CD14-positive monocyte (primary cell): ENCODE results near the gene H6PD. TPM values are rescaled to one million over a fixed set of nuclear protein-coding genes. Genes with fewer than 3 reads are reported as not detected.

ENCODE experiments used
- DNase-seq, 3 donors: peaks; one replicate each; pipeline ENCODE4 v3.0.0-alpha.2; 2011 to 2022
- H2AFZ ChIP-seq: 2 replicates; pipeline ENCODE4 v1.6.0; 2012; ENCODE audit warnings: mild to moderate bottlenecking, low read depth, low read length, inconsistent platforms; ENCODE audit not compliant: insufficient read depth, poor library complexity, severe bottlenecking
- H3K27ac ChIP-seq, 2 donors: 1 replicate in 1 of 2; 2 replicates in 1 of 2; pipeline ENCODE4 v1.5.1; 2012 to 2013; ENCODE audit warnings: low read length in 2 of 2, control low read depth in 1 of 2, inconsistent platforms in 1 of 2, low read depth in 1 of 2, mild to moderate bottlenecking in 1 of 2
- H3K27me3 ChIP-seq, 2 donors: one replicate each; pipeline versions ENCODE4 v1.6.0 to v1.6.1; 2011 to 2013; ENCODE audit warnings: low read length in 2 of 2; ENCODE audit not compliant: control insufficient read depth in 2 of 2, insufficient read depth in 2 of 2
- H3K36me3 ChIP-seq, 2 donors: replicated peaks in 1 of 2; 1 replicate in 1 of 2; 2 replicates in 1 of 2; pipeline versions ENCODE4 v1.5.1 to v1.6.1; 2012 to 2013; ENCODE audit warnings: low read length in 2 of 2, control low read depth in 1 of 2, inconsistent platforms in 1 of 2, mild to moderate bottlenecking in 1 of 2; ENCODE audit not compliant: insufficient read depth in 2 of 2, control insufficient read depth in 1 of 2
- H3K4me1 ChIP-seq, 2 donors: 1 replicate in 1 of 2; 2 replicates in 1 of 2; pipeline versions ENCODE4 v1.5.1 to v1.6.1; 2012 to 2013; ENCODE audit warnings: low read length in 2 of 2, control low read depth in 1 of 2, inconsistent platforms in 1 of 2, mild to moderate bottlenecking in 1 of 2, moderate library complexity in 1 of 2; ENCODE audit not compliant: insufficient read depth in 2 of 2, control insufficient read depth in 1 of 2
- H3K4me2 ChIP-seq: replicated peaks from 2 replicates; pipeline ENCODE3; 2012; ENCODE audit warnings: low read length, moderate library complexity, mild to moderate bottlenecking; ENCODE audit not compliant: poor library complexity, severe bottlenecking; ENCODE audit errors: extremely low read depth
- H3K4me3 ChIP-seq, 3 experiments: fragments of 200-600 bp in 1 of 3; sonication (generic) in 1 of 3; replicated peaks in 1 of 3; 1 replicate in 2 of 3; 2 replicates in 1 of 3; pipeline ENCODE4 v1.5.1; 2011 to 2013; ENCODE audit warnings: low read length in 3 of 3, mild to moderate bottlenecking in 3 of 3, control low read depth in 2 of 3, low read depth in 2 of 3, inconsistent platforms in 1 of 3, moderate library complexity in 1 of 3
- H3K79me2 ChIP-seq: 2 replicates; pipeline ENCODE4 v1.6.0; 2012; ENCODE audit warnings: mild to moderate bottlenecking, control low read depth, inconsistent platforms, low read length, moderate library complexity; ENCODE audit not compliant: insufficient read depth
- H3K9ac ChIP-seq: 2 replicates; pipeline ENCODE4 v1.6.0; 2017; ENCODE audit warnings: low read length, mild to moderate bottlenecking; ENCODE audit not compliant: insufficient read depth, poor library complexity, severe bottlenecking
- H3K9me3 ChIP-seq, 2 donors: replicated peaks in 1 of 2; 1 replicate in 1 of 2; 2 replicates in 1 of 2; pipeline versions ENCODE4 v1.5.1 to v1.6.1; 2012 to 2013; ENCODE audit warnings: low read length in 2 of 2, control low read depth in 1 of 2; ENCODE audit not compliant: control insufficient read depth in 1 of 2, insufficient read depth in 1 of 2
- H4K20me1 ChIP-seq: 2 replicates; pipeline ENCODE4 v1.6.0; 2012; ENCODE audit warnings: mild to moderate bottlenecking, low read length, control low read depth, moderate library complexity; ENCODE audit not compliant: insufficient read depth
- H3K27ac Mint-ChIP-seq, 7 donors: one replicate each; pipeline ENCODE4 v1.8.0; 2020; ENCODE audit warnings: mild to moderate bottlenecking in 7 of 7, mixed read lengths in 7 of 7, moderate library complexity in 6 of 7, inconsistent platforms in 2 of 7
- H3K27me3 Mint-ChIP-seq, 3 donors: one replicate each; pipeline ENCODE4 v1.8.0; 2021 to 2022; ENCODE audit warnings: low read depth in 3 of 3, mild to moderate bottlenecking in 3 of 3, mixed read lengths in 3 of 3, moderate library complexity in 3 of 3, inconsistent platforms in 1 of 3
- H3K36me3 Mint-ChIP-seq, 2 donors: one replicate each; pipeline ENCODE4 v1.8.0; 2020; ENCODE audit warnings: mixed read lengths in 2 of 2, inconsistent platforms in 1 of 2, mild to moderate bottlenecking in 1 of 2
- H3K4me1 Mint-ChIP-seq: one replicate; pipeline ENCODE4 v1.8.0; 2020; ENCODE audit warnings: mild to moderate bottlenecking, mixed read lengths
- H3K4me3 Mint-ChIP-seq, 2 donors: one replicate each; pipeline ENCODE4 v1.8.0; 2020; ENCODE audit warnings: mild to moderate bottlenecking in 2 of 2, mixed read lengths in 2 of 2, moderate library complexity in 1 of 2
- H3K9me3 Mint-ChIP-seq, 7 donors: one replicate each; pipeline ENCODE4 v1.8.0; 2020 to 2022; ENCODE audit warnings: mixed read lengths in 7 of 7, mild to moderate bottlenecking in 6 of 7, moderate library complexity in 6 of 7, inconsistent platforms in 2 of 7
- WGBS: methylation state at CpG from one replicate; pipeline ENCODE4 v1.1.5; 2013; ENCODE audit warnings: missing lambda C conversion rate; ENCODE audit not compliant: insufficient coverage; 5-methylcytosine and 5-hydroxymethylcytosine counted together
- intact Hi-C, 2 donors: fragments of 100-400 bp; cut with micrococcal nuclease; formaldehyde crosslinking; loops; one replicate each; pipeline versions ENCODE4 v1.15.0 to v1.15.1; 2023
- polyA plus RNA-seq, 3 donors: library from polyadenylated mRNA; depleted of rRNA in 1 of 3; unstranded in 2 of 3; stranded (reverse) in 1 of 3; fragments of 300-500 nt in 2 of 3; fragments of >200 nt in 1 of 3; fragmentation: Illumina TruSeq in 2 of 3; gene quantifications; 1 replicate in 2 of 3; 2 replicates in 1 of 3; pipeline ENCODE4 v1.2.3, GENCODE V29; 2012 to 2021
- TF ChIP-seq, protein P1 (sequence below): fragments of 200-600 bp; IDR thresholded peaks from one replicate; pipeline ENCODE4 v1.8.0; 2022; ENCODE audit warnings: antibody characterized with exemption, mild to moderate bottlenecking

H6PD gene
- polyA plus RNA-seq, 3 donors: 8.6 to 15.9 (median 11.4) TPM

DNA sequence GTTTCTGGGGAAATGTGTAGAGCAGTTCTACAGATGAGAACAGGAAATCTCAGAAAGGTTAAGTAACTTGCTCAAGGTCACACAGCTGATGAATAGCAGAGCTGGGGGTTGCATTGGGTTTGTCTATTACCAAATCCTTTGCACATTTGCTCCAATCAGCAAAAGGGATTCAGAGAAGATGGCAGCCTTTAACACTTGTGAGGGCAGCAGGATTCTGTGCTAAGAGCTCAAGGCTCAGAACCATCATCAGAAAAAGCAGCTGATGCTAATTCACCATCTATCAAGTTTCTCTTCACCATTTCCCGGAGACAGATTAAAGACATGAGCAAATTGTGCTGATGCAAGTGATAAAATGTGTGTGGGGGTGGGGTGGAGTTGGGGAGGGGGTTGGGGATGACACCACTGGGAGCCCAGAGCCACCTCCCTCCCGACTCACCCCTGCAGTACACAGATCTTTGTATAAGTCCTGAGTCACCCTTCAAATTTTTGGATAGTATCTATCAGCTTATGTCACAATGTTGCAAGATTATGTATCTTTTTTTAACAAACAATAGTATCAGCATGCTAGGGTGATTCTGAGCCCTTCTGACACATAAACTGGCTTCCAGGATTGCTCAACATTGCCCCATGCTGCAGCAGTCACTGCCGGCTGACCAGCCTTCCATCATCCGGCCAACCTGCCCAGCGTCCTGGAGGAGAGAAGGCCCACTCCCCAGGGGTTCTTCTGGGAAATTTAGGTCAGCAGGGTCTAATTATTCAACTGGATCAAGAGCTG is 55.3 kb downstream of the H6PD start:
- Histone ChIP-seq H3K79me2 (no peaks in the 10 kb centered on the region), H3K27me3 (peaks cover 15 to 24% of the 10 kb centered on the region in 2 donors), H3K9ac (no peak overlapping the region), H3K27ac (peak overlapping the region in 1 of 2 donors; percentile 5), H3K9me3 (peaks cover 8 to 27% of the 10 kb centered on the region in 2 donors), H3K36me3 (no peaks in the 10 kb centered on the region), H4K20me1 (no peaks in the 10 kb centered on the region), H2AFZ (no peak overlapping the region), H3K4me3 (no peak overlapping the region), H3K4me2 (no peak overlapping the region), H3K4me1 (peaks cover 22 to 32% of the 10 kb centered on the region in 2 donors)
- Mint-ChIP-seq H3K4me1 (peaks cover 20% of the 10 kb centered on the region), H3K27ac (peak overlapping the region; percentile 37 to 90 (median 85)), H3K36me3 (no peaks in the 10 kb centered on the region), H3K4me3 (no peak overlapping the region), H3K27me3 (peaks cover 12 to 16% (median 15%) of the 10 kb centered on the region in 3 donors), H3K9me3 (peaks cover 4 to 26% (median 22%) of the 10 kb centered on the region in 7 donors)
- DNase-seq: peak; percentile 73 to 91 (median 87)
- TF ChIP-seq, protein P1, sequence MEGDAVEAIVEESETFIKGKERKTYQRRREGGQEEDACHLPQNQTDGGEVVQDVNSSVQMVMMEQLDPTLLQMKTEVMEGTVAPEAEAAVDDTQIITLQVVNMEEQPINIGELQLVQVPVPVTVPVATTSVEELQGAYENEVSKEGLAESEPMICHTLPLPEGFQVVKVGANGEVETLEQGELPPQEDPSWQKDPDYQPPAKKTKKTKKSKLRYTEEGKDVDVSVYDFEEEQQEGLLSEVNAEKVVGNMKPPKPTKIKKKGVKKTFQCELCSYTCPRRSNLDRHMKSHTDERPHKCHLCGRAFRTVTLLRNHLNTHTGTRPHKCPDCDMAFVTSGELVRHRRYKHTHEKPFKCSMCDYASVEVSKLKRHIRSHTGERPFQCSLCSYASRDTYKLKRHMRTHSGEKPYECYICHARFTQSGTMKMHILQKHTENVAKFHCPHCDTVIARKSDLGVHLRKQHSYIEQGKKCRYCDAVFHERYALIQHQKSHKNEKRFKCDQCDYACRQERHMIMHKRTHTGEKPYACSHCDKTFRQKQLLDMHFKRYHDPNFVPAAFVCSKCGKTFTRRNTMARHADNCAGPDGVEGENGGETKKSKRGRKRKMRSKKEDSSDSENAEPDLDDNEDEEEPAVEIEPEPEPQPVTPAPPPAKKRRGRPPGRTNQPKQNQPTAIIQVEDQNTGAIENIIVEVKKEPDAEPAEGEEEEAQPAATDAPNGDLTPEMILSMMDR: no peak
- intact Hi-C loops: loop anchor here (1.0 to 10.0 kb wide), 3 partner anchors 58 to 201 kb away; partner anchors contain the start of gene H6PD (in 1 of the 2)
- WGBS: 20% methylated on average over 1 of the region's 5 CpGs

DNA sequence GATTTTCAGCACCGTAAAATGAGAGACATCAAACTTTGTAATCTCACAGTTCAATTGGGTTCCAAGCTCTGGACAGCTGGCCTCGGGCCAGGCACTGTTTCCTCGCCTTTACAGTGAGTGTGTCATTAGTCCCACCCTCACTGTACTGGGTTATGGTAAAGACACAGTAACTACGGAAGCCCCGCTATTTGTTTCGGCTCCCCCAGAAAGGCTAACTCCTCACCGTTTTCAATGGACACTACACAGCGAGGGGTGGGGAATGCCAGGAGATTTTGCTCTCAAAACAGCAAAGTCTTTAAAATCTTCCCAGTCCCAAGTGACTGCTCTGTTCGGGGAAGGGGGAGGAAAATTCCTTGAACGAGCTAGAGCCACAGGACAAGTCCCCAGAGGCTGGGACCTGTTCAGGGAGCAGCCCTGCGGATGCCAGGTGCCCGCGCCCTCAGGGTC is 57.4 kb downstream of the H6PD start:
- Histone ChIP-seq H3K27ac (no peak overlapping the region), H3K9ac (no peak overlapping the region), H3K79me2 (no peaks in the 10 kb centered on the region), H3K36me3 (no peaks in the 10 kb centered on the region), H4K20me1 (no peaks in the 10 kb centered on the region), H3K4me1 (peaks cover 22 to 32% of the 10 kb centered on the region in 2 donors), H3K27me3 (peaks cover 16 to 43% of the 10 kb centered on the region in 2 donors), H3K4me3 (peak overlapping the region in 1 of 3 experiments; percentile 54), H2AFZ (no peak overlapping the region), H3K4me2 (peak overlapping the region; percentile 89), H3K9me3 (peaks cover 8 to 20% of the 10 kb centered on the region in 2 donors)
- TF ChIP-seq, protein P1: no peak
- 40% methylated on average over 6 of the region's 13 CpGs for WGBS
- Mint-ChIP-seq H3K9me3 (peaks cover 4 to 26% (median 18%) of the 10 kb centered on the region in 7 donors), H3K27ac (peak overlapping the region in 2 of 7 donors; percentile 36 to 38), H3K36me3 (no peaks in the 10 kb centered on the region), H3K4me3 (peak overlapping the region; percentile 64 to 71), H3K4me1 (peaks cover 20% of the 10 kb centered on the region), H3K27me3 (peaks cover 17 to 30% (median 23%) of the 10 kb centered on the region in 3 donors)
- intact Hi-C loops: loop anchor here in 1 of 2 donors (5.0 kb wide), 1 partner anchor 60 kb away; the partner anchor contains the start of gene H6PD
- DNase-seq: no peak
